ENCODE measurements around the gene AHCYL2.

- TF ChIP-seq CTCF (conservative IDR thresholded peaks at IDR 0.05; ENCODE audit: low read length) (no peak), EZH2phosphoT487 (IDR thresholded peaks at IDR 0.05; ENCODE audit: borderline replicate concordance) (no peak)
Measured at GRCh38 chr7:129464194-129464593, 239.4 kb downstream of the AHCYL2 start.

Measured in Loucy (cell line).